Peyer's patch (tissue), 4 donors: Measurements from ENCODE around the gene RBL1.

Source experiments
- POLR2A ChIP-seq, 2 donors: fragments of 450-650 bp; IDR thresholded peaks; one replicate each; pipeline ENCODE4 v1.5.1; 2017; ENCODE audit warnings: antibody characterized with exemption in 2 of 2, mild to moderate bottlenecking in 2 of 2, moderate library complexity in 2 of 2
- TF ChIP-seq, protein P1 (sequence below), 6 experiments: fragments of 450-650 bp in 4 of 6; fragments of 200-600 bp in 2 of 6; sonication (generic) in 1 of 6; IDR thresholded peaks; one replicate each; pipeline ENCODE4 v1.5.1; 2017 to 2019; ENCODE audit warnings: antibody characterized with exemption in 6 of 6, mild to moderate bottlenecking in 3 of 6, moderate library complexity in 1 of 6

DNA sequence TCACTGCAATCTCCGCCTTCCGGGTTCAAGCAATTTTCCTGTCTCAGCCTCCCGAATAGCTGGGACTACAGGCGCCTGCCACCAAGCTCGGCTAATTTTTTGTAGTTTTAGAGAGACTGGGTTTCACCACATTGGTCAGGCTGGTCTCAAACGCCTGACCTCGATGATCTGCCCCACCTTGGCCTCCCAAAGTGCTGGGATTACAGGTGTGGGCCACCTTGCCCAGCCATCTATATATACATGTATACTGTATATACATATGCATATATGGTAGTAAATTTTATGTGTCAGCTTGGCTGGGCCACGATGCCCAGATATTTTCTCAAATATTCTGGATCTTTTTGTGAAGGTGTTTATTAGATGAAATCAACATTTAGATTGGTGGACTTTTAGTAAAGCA is 18.8 kb downstream of the RBL1 start:
- no peak for TF ChIP-seq POLR2A (IDR thresholded peaks at IDR 0.05)
- TF ChIP-seq, protein P1, sequence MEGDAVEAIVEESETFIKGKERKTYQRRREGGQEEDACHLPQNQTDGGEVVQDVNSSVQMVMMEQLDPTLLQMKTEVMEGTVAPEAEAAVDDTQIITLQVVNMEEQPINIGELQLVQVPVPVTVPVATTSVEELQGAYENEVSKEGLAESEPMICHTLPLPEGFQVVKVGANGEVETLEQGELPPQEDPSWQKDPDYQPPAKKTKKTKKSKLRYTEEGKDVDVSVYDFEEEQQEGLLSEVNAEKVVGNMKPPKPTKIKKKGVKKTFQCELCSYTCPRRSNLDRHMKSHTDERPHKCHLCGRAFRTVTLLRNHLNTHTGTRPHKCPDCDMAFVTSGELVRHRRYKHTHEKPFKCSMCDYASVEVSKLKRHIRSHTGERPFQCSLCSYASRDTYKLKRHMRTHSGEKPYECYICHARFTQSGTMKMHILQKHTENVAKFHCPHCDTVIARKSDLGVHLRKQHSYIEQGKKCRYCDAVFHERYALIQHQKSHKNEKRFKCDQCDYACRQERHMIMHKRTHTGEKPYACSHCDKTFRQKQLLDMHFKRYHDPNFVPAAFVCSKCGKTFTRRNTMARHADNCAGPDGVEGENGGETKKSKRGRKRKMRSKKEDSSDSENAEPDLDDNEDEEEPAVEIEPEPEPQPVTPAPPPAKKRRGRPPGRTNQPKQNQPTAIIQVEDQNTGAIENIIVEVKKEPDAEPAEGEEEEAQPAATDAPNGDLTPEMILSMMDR (IDR thresholded peaks at IDR 0.05), result no peak
